ENCODE results near the gene PRRC2A. TPM values are rescaled to one million over a fixed set of nuclear protein-coding genes. Genes with fewer than 3 reads are reported as not detected.
A peak's percentile ranks its signal among the peaks of the same experiment; 100 is the strongest.

PRRC2A gene
- total RNA-seq, 1 experiment from 2014 or later = 123 TPM

DNA sequence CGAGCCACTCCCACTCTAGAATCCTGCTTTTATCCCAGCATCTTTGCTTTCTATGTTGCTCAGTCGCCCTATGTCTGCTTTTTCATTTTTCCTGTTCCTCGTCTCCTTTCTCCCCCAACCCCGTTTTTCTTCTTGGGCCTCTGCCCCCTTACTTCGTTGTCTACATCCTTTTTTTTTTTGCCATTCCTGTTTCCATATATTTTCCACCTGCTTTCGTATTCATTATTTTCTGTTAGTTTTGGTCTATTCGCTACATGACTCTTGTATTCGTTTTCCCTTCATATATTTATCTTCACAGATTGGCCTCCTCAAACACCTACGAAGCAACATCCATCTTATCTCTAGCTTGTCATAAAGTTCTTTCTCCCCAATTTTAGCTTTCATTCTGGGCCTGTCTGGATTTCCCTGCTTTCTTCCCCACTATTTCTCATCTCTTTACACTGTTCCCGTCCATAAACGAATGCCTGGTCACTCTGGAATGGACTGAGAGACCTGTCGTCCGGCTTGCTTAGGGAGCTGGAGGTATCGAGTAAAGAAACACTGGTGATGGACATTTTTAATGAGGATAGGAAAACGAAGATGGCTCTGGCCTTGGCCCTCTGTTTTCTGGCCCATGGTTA, 915 bp downstream of the PRRC2A start:
- Histone ChIP-seq H4K20me1 (ENCODE audit: low read length) (peaks cover 24% of the 10 kb centered on the region), H3K36me3 (ENCODE audit: low read depth, low read length) (peaks cover 30% of the 10 kb centered on the region), H3K27ac (ENCODE audit: low read length) (peak overlapping the region; percentile 79), H3K4me3 (ENCODE audit: low read length) (peak overlapping the region; percentile 99), H3K9me3 (ENCODE audit: low read length) (no peaks in the 10 kb centered on the region), H3K9ac (ENCODE audit: low read length) (peak overlapping the region; percentile 99), H3K4me2 (ENCODE audit: low read length) (peak overlapping the region; percentile 98), H3K9me2 (replicated peaks; ENCODE audit: low read length) (no peaks in the 10 kb centered on the region), H3K79me2 (ENCODE audit: low read length) (peaks cover 52% of the 10 kb centered on the region), H3K27me3 (ENCODE audit: low read length) (no peaks in the 10 kb centered on the region), H3F3A (ENCODE audit: low read length, unreplicated experiment) (no peaks in the 10 kb centered on the region), H3K4me1 (ENCODE audit: insufficient read depth, low read length) (peaks cover 17% of the 10 kb centered on the region), H2AFZ (ENCODE audit: low read length) (0 out of 2 replicates have a peak overlapping the region, but pooled peaks have one; percentile 58)
- ChIA-PET POLR2A (ENCODE audit: unreplicated experiment) (interaction anchor here (0.8 kb wide), 1 partner anchor 30 kb away, joined by 7 read pairs; no protein-coding TSS in a partner anchor), CTCF (no interaction called here)
- TF ChIP-seq CTCF (conservative IDR thresholded peaks at IDR 0.05; ENCODE audit: low read depth, low read length) (no peak), EZH2 (IDR thresholded peaks at IDR 0.05; ENCODE audit: low read length, unreplicated experiment) (no peak), EZH2phosphoT487 (IDR thresholded peaks at IDR 0.05; ENCODE audit: borderline replicate concordance, low read length) (no peak)
- intact Hi-C loops (cut with micrococcal nuclease) = no loop called here
- ATAC-seq (no peak), DNase-seq (no peak)
- BruUV-seq (replicated peaks) = TSS peak; percentile 53

DNA sequence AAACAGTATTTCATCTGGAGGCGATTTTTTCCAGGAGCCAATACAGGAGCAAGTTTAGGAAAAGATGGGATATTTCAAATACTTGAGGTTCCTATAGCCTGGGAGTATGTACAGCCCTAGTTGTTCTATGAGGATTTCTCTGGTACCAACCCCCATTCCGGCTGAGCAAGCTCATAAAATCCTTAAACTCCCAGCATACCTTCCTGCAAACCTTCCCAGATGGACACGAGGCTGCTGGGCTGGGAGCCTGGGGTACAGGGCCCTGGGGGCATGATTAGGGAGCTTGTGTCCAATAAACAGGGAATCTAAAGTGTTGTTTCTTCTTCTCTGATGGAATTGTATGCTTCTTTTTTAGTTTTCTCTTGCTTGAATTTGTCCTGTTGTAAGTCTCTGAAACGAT, 1.5 kb downstream of the PRRC2A start:
- DNase-seq (peak; percentile 53), ATAC-seq (no peak)
- Histone ChIP-seq H3K9ac (ENCODE audit: low read length) (peak overlapping the region; percentile 99), H3K4me1 (ENCODE audit: insufficient read depth, low read length) (peaks cover 17% of the 10 kb centered on the region), H3K9me3 (ENCODE audit: low read length) (no peaks in the 10 kb centered on the region), H3K4me3 (ENCODE audit: low read length) (peak overlapping the region; percentile 99), H3K27ac (ENCODE audit: low read length) (peak overlapping the region; percentile 79), H3K27me3 (ENCODE audit: low read length) (no peaks in the 10 kb centered on the region), H2AFZ (ENCODE audit: low read length) (no peak overlapping the region), H3K4me2 (ENCODE audit: low read length) (peak overlapping the region; percentile 98), H3K79me2 (ENCODE audit: low read length) (peaks cover 52% of the 10 kb centered on the region), H4K20me1 (ENCODE audit: low read length) (peaks cover 24% of the 10 kb centered on the region), H3K36me3 (ENCODE audit: low read depth, low read length) (peaks cover 35% of the 10 kb centered on the region), H3F3A (ENCODE audit: low read length, unreplicated experiment) (no peaks in the 10 kb centered on the region), H3K9me2 (replicated peaks; ENCODE audit: low read length) (no peaks in the 10 kb centered on the region)
- ChIA-PET CTCF (no interaction called here), POLR2A (ENCODE audit: unreplicated experiment) (interaction anchor here (0.8 kb wide), 1 partner anchor 30 kb away, joined by 7 read pairs; no protein-coding TSS in a partner anchor)
- intact Hi-C loops (cut with micrococcal nuclease) = no loop called here
- BruUV-seq (replicated peaks) = no TSS peak
- TF ChIP-seq EZH2 (IDR thresholded peaks at IDR 0.05; ENCODE audit: low read length, unreplicated experiment) (no peak), CTCF (conservative IDR thresholded peaks at IDR 0.05; ENCODE audit: low read depth, low read length) (no peak), EZH2phosphoT487 (IDR thresholded peaks at IDR 0.05; ENCODE audit: borderline replicate concordance, low read length) (no peak)

DNA sequence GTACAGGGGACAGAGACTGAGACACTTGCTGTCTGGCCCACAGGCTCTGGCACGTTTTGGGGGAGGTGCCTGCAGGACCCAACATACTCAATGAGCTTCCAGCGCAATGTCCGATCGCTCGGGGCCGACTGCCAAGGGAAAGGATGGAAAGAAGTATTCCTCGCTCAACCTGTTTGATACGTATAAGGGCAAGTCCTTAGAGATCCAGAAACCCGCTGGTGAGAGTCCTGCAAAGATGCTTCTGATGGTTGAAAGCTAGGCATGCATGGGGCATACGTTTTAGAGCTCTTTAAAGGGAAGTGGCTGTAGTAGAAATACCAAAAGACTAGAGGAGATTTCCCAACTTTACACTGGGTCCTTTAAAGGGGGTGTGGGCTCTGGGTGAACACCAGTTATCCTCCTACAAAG, 2.2 kb downstream of the PRRC2A start:
- ChIA-PET POLR2A (ENCODE audit: unreplicated experiment) (interaction anchor here (0.5 kb wide), 1 partner anchor 29 kb away, joined by 4 read pairs; no protein-coding TSS in a partner anchor), CTCF (no interaction called here)
- no TSS peak for BruUV-seq (replicated peaks)
- Histone ChIP-seq H3K4me3 (ENCODE audit: low read length) (peak overlapping the region; percentile 99), H3F3A (ENCODE audit: low read length, unreplicated experiment) (no peaks in the 10 kb centered on the region), H4K20me1 (ENCODE audit: low read length) (peaks cover 24% of the 10 kb centered on the region), H3K79me2 (ENCODE audit: low read length) (peaks cover 52% of the 10 kb centered on the region), H3K9me2 (replicated peaks; ENCODE audit: low read length) (no peaks in the 10 kb centered on the region), H3K36me3 (ENCODE audit: low read depth, low read length) (peaks cover 42% of the 10 kb centered on the region), H3K27ac (ENCODE audit: low read length) (peak overlapping the region; percentile 79), H3K4me2 (ENCODE audit: low read length) (peak overlapping the region; percentile 98), H3K9ac (ENCODE audit: low read length) (peak overlapping the region; percentile 99), H3K9me3 (ENCODE audit: low read length) (no peaks in the 10 kb centered on the region), H2AFZ (ENCODE audit: low read length) (no peak overlapping the region), H3K27me3 (ENCODE audit: low read length) (no peaks in the 10 kb centered on the region), H3K4me1 (ENCODE audit: insufficient read depth, low read length) (peaks cover 17% of the 10 kb centered on the region)
- intact Hi-C loops (cut with micrococcal nuclease) = no loop called here
- ATAC-seq (no peak), DNase-seq (peak; percentile 60)
- TF ChIP-seq EZH2phosphoT487 (IDR thresholded peaks at IDR 0.05; ENCODE audit: borderline replicate concordance, low read length) = no peak
- TF ChIP-seq CTCF (conservative IDR thresholded peaks at IDR 0.05; ENCODE audit: low read depth, low read length) = no peak
- no peak for TF ChIP-seq EZH2 (IDR thresholded peaks at IDR 0.05; ENCODE audit: low read length, unreplicated experiment)

Measured in PC-3 (cell line).